ENCODE data around the gene TROAP.
"Not testable (repeated sequence)": the region's sequence is repeated elsewhere in the genome, so short reads cannot be mapped to it uniquely, and the experiment has no call there.

The TROAP gene

GRCh38 chr12:49314811-49315210 lies 8.2 kb upstream of the TROAP start:
- Histone ChIP-seq H3K9me3 (no peaks in the 10 kb centered on the region), H4K20me1 (no peaks in the 10 kb centered on the region), H3K4me1 (no peaks in the 10 kb centered on the region), H3K4me3 (no peak overlapping the region), H3K36me3 (no peaks in the 10 kb centered on the region), H3K27me3 (no peaks in the 10 kb centered on the region), H3K27ac (no peak overlapping the region), H3K4me2 (no peak overlapping the region), H3K9ac (no peak overlapping the region)
- TF ChIP-seq Cebpa-rat (IDR thresholded peaks at IDR 0.05): no peak

- not testable (repeated sequence) for H3K27ac ChIP-seq, H4K20me1 ChIP-seq, H3K4me2 ChIP-seq
These were observed 5.9 kb upstream of the TROAP start for GRCh38 chr12:49317118-49317517.

GRCh38 chr12:49320411-49321103 lies 2.5 kb upstream of the TROAP start:
- not testable (repeated sequence) for H3K9ac ChIP-seq, H3K4me3 ChIP-seq, H3K4me2 ChIP-seq, H4K20me1 ChIP-seq, H3K9me3 ChIP-seq, H3K27me3 ChIP-seq, H3K27ac ChIP-seq
- peaks cover 25% of the 10 kb centered on the region for H3K4me1 ChIP-seq
- H3K36me3 ChIP-seq: peaks cover 12% of the 10 kb centered on the region

More at GRCh38 chr12:49317118-49317517, 5.9 kb upstream of the TROAP start:
- not testable (repeated sequence) for H3K27me3 ChIP-seq, H3K4me1 ChIP-seq, H3K36me3 ChIP-seq, H3K9me3 ChIP-seq, H3K4me3 ChIP-seq, H3K9ac ChIP-seq

GRCh38 chr12:49322367-49322707 lies 718 bp upstream of the TROAP start:
- no peaks in the 10 kb centered on the region for H4K20me1 ChIP-seq
- peak overlapping the region; percentile 74 for H3K4me2 ChIP-seq
- peaks cover 30% of the 10 kb centered on the region for H3K36me3 ChIP-seq
- no peaks in the 10 kb centered on the region for H3K27me3 ChIP-seq
- TF ChIP-seq Cebpa-rat (IDR thresholded peaks at IDR 0.05): no peak
- no peaks in the 10 kb centered on the region for H3K9me3 ChIP-seq
- peak overlapping the region; percentile 81 for H3K27ac ChIP-seq
- peak overlapping the region; percentile 84 for H3K9ac ChIP-seq
- H3K4me1 ChIP-seq: peaks cover 25% of the 10 kb centered on the region
- H3K4me3 ChIP-seq: peak overlapping the region; percentile 84

- TF ChIP-seq Cebpa-rat (IDR thresholded peaks at IDR 0.05): no peak
- H3K4me1 ChIP-seq: peaks cover 25% of the 10 kb centered on the region
- peak overlapping the region; percentile 84 for H3K4me3 ChIP-seq
- H3K9me3 ChIP-seq: no peaks in the 10 kb centered on the region
- H3K9ac ChIP-seq: peak overlapping the region; percentile 92
- no peaks in the 10 kb centered on the region for H3K27me3 ChIP-seq
- peaks cover 42% of the 10 kb centered on the region for H3K36me3 ChIP-seq
- H3K27ac ChIP-seq: peak overlapping the region; percentile 89
- H4K20me1 ChIP-seq: no peaks in the 10 kb centered on the region
- peak overlapping the region; percentile 99 for H3K4me2 ChIP-seq
These were observed 556 bp downstream of the TROAP start for GRCh38 chr12:49323524-49324097.

GRCh38 chr12:49325606-49326005 lies 2.6 kb downstream of the TROAP start:
- no peak overlapping the region for H3K4me2 ChIP-seq
- H3K4me1 ChIP-seq: peaks cover 25% of the 10 kb centered on the region
- no peak overlapping the region for H3K27ac ChIP-seq
- peaks cover 62% of the 10 kb centered on the region for H3K36me3 ChIP-seq
- H3K9ac ChIP-seq: 0 out of 2 replicates have a peak overlapping the region, but pooled peaks have one; percentile 8
- peaks cover 8% of the 10 kb centered on the region for H4K20me1 ChIP-seq
- TF ChIP-seq Cebpa-rat (IDR thresholded peaks at IDR 0.05): no peak
- H3K27me3 ChIP-seq: peaks cover 6% of the 10 kb centered on the region
- no peak overlapping the region for H3K4me3 ChIP-seq
- no peaks in the 10 kb centered on the region for H3K9me3 ChIP-seq

GRCh38 chr12:49327368-49327767 lies 4.3 kb downstream of the TROAP start:
- Histone ChIP-seq H3K4me1 (peaks cover 17% of the 10 kb centered on the region), H3K4me3 (no peak overlapping the region), H3K9me3 (no peaks in the 10 kb centered on the region), H3K9ac (no peak overlapping the region), H3K27me3 (peaks cover 24% of the 10 kb centered on the region), H3K27ac (no peak overlapping the region), H3K4me2 (no peak overlapping the region), H4K20me1 (peaks cover 25% of the 10 kb centered on the region), H3K36me3 (peaks cover 71% of the 10 kb centered on the region)
- TF ChIP-seq Cebpa-rat (IDR thresholded peaks at IDR 0.05): no peak

GRCh38 chr12:49327887-49328286 lies 4.8 kb downstream of the TROAP start:
- no peak overlapping the region for H3K4me3 ChIP-seq
- no peaks in the 10 kb centered on the region for H3K9me3 ChIP-seq
- no peak overlapping the region for H3K27ac ChIP-seq
- peaks cover 15% of the 10 kb centered on the region for H3K4me1 ChIP-seq
- H3K27me3 ChIP-seq: peaks cover 29% of the 10 kb centered on the region
- TF ChIP-seq Cebpa-rat (IDR thresholded peaks at IDR 0.05): no peak
- no peak overlapping the region for H3K9ac ChIP-seq
- H3K36me3 ChIP-seq: peaks cover 71% of the 10 kb centered on the region
- no peak overlapping the region for H3K4me2 ChIP-seq
- peaks cover 30% of the 10 kb centered on the region for H4K20me1 ChIP-seq

- Histone ChIP-seq H3K9ac (no peak overlapping the region), H3K4me1 (peaks cover 10% of the 10 kb centered on the region), H3K36me3 (peaks cover 71% of the 10 kb centered on the region), H3K4me3 (no peak overlapping the region), H4K20me1 (peaks cover 39% of the 10 kb centered on the region), H3K27ac (no peak overlapping the region), H3K9me3 (no peaks in the 10 kb centered on the region), H3K4me2 (no peak overlapping the region), H3K27me3 (peaks cover 38% of the 10 kb centered on the region)
- TF ChIP-seq Cebpa-rat (IDR thresholded peaks at IDR 0.05): no peak
These were observed 5.8 kb downstream of the TROAP start for GRCh38 chr12:49328816-49329215.

- Histone ChIP-seq H4K20me1 (peaks cover 52% of the 10 kb centered on the region), H3K4me1 (no peaks in the 10 kb centered on the region), H3K27ac (no peak overlapping the region), H3K36me3 (peaks cover 64% of the 10 kb centered on the region), H3K27me3 (peaks cover 51% of the 10 kb centered on the region), H3K4me2 (no peak overlapping the region), H3K9ac (0 out of 2 replicates have a peak overlapping the region, but pooled peaks have one; percentile 4), H3K9me3 (no peaks in the 10 kb centered on the region), H3K4me3 (no peak overlapping the region)
- TF ChIP-seq Cebpa-rat (IDR thresholded peaks at IDR 0.05): no peak
These were observed 7.1 kb downstream of the TROAP start for GRCh38 chr12:49330032-49330619.
